GM12892 (cell line): Measurements from ENCODE around the gene AK5.

ENCODE experiments used
- POLR2A ChIP-seq: IDR thresholded peaks from 2 replicates; pipeline ENCODE4 v1.6.1; 2011; ENCODE audit warnings: low read depth, low read length, control low read depth
- POLR2AphosphoS5 ChIP-seq: IDR thresholded peaks from 2 replicates; pipeline ENCODE4 v1.6.1; 2011; ENCODE audit warnings: low read depth, low read length, control low read depth
- TAF1 ChIP-seq: IDR thresholded peaks from 2 replicates; pipeline ENCODE4 v1.6.1; 2011; ENCODE audit warnings: low read depth, mild to moderate bottlenecking, control low read depth, low read length, borderline replicate concordance

DNA sequence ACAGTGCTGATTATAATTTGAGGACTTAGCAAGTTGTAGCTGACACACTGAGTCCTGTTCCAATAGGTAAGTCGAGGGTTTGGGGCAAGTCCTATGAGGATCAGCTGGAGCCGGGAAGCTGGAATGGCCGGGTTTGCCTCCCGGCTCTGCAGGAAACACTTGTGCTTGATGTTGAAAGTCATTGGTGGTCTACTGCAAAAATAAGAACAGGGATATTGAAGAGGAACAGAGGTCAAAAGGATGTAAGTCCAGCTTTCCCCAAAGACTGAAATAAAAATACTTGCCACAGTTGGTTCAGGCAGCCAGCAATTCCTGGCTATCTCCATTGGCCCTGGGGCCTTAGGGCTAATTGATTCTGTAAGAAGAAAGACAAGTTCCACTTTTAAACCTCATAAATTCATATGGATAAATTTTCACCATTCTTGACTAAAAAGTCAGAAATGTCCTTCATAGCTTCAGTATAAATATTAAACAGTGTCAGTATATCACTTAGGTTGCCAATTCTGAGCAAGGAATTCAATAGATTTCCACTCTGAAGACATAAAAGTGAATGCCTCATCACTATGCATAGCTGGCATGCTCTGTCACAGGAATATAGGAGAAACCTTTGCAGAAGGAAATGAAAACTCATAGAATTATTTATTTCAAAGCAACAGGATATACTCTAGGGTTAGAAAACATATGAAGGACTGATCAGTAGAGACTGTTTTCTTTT is 165.2 kb downstream of the AK5 start:
- TF ChIP-seq POLR2A (no peak), POLR2AphosphoS5 (no peak), TAF1 (no peak)
